GM12878 (cell line): Measurements from ENCODE around the gene DISC1. TPM values are rescaled to one million over a fixed set of nuclear protein-coding genes. Genes with fewer than 3 reads are reported as not detected.

Experiments
- ATAC-seq: fragments of 200-7000 bp; cut with Tn5 transposase; 3 replicates; pipeline ENCODE4 v1.9.1; 2020; ENCODE audit warnings: mild to moderate bottlenecking, moderate library complexity
- BruUV-seq: library from RNA; stranded (reverse); fragments of 400-500 nt; replicated peaks from 2 replicates; lab custom pipeline; 2021; lab: Mats Ljungman, UMichigan
- CTCF ChIA-PET: fragments of 300-600 bp; sonication (Branson Sonifier 250); formaldehyde crosslinking; extraction: SDS; loops from one replicate; lab custom pipeline; 2021; ENCODE audit warnings: inconsistent platforms; lab: Yijun Ruan, JAX
- POLR2A ChIA-PET: fragments of 350-600 bp; formaldehyde crosslinking; extraction: SDS; loops from one replicate; lab custom pipeline; 2021; ENCODE audit warnings: inconsistent platforms; lab: Charles Lee
- RAD21 ChIA-PET: fragments of 300-600 bp; sonication (Branson Sonifier 250); formaldehyde crosslinking; loops from one replicate; lab custom pipeline; 2023; ENCODE audit warnings: antibody characterized with exemption; ENCODE audit not compliant: unreplicated experiment; lab: Charles Lee
- SMC1A ChIA-PET: fragments of 300-600 bp; sonication (Branson Sonifier 250); formaldehyde crosslinking; loops from one replicate; lab custom pipeline; 2023; ENCODE audit not compliant: unreplicated experiment, uncharacterized antibody; lab: Charles Lee
- DNase-seq: peaks from one replicate; pipeline ENCODE4 v3.0.0-alpha.2; 2011; ENCODE audit warnings: low read depth, low spot score
- FAIRE-seq: peaks from 3 replicates; lab custom pipeline; 2011; peaks lifted over from hg19 to GRCh38; lab: Jason Lieb, UNC
- H2AFZ ChIP-seq: 2 replicates; pipeline ENCODE4 v1.6.0; 2011; ENCODE audit warnings: low read depth, low read length, control low read depth; ENCODE audit not compliant: control insufficient read depth
- H3K27ac ChIP-seq: 2 replicates; pipeline ENCODE4 v1.5.1; 2011; ENCODE audit warnings: control low read depth; ENCODE audit not compliant: control insufficient read depth, insufficient read depth
- H3K27me3 ChIP-seq, 2 experiments: replicated peaks in 1 of 2; 2 replicates each; pipeline versions ENCODE4 v1.6.0 to v1.6.1; 2011; ENCODE audit warnings: low read length in 1 of 2; ENCODE audit not compliant: control insufficient read depth in 2 of 2, insufficient read depth in 2 of 2
- H3K36me3 ChIP-seq, 2 experiments: 2 replicates each; pipeline ENCODE4 v1.5.1; 2011; ENCODE audit warnings: low read length in 1 of 2; ENCODE audit not compliant: control insufficient read depth in 2 of 2, insufficient read depth in 2 of 2
- H3K4me1 ChIP-seq: 2 replicates; pipeline ENCODE4 v1.6.1; 2011; ENCODE audit warnings: mild to moderate bottlenecking, low read length, moderate library complexity, mixed read lengths; ENCODE audit not compliant: control insufficient read depth, insufficient read depth
- H3K4me2 ChIP-seq: 2 replicates; pipeline ENCODE4 v1.6.0; 2011; ENCODE audit warnings: control low read depth; ENCODE audit not compliant: control insufficient read depth, insufficient read depth
- H3K4me3 ChIP-seq: fragments of 200-600 bp; sonication (generic); 2 replicates; pipeline ENCODE4 v1.5.1; 2016
- H3K79me2 ChIP-seq: 2 replicates; pipeline ENCODE4 v1.6.0; 2011; ENCODE audit warnings: low read length; ENCODE audit not compliant: control insufficient read depth, insufficient read depth
- H3K9ac ChIP-seq: 2 replicates; pipeline ENCODE4 v1.8.0; 2011; ENCODE audit warnings: low read length, control low read depth, mixed read lengths; ENCODE audit not compliant: control insufficient read depth, insufficient read depth
- H3K9me3 ChIP-seq: replicated peaks from 3 replicates; pipeline ENCODE4 v1.5.1; 2011; ENCODE audit warnings: mild to moderate bottlenecking, low read length; ENCODE audit not compliant: control insufficient read depth, insufficient read depth
- H4K20me1 ChIP-seq: 2 replicates; pipeline ENCODE4 v1.6.0; 2011; ENCODE audit not compliant: control insufficient read depth, insufficient read depth
- DPF2 ChIP-seq: fragments of 450-650 bp; IDR thresholded peaks from 2 replicates; pipeline ENCODE4 v1.6.1; 2017; ENCODE audit warnings: mild to moderate bottlenecking
- FOXM1 ChIP-seq: IDR thresholded peaks from 2 replicates; pipeline ENCODE4 v1.6.1; 2012; ENCODE audit warnings: low read depth, mild to moderate bottlenecking, inconsistent platforms, low read length, moderate library complexity
- RAD21 ChIP-seq: IDR thresholded peaks from 2 replicates; pipeline ENCODE4 v1.6.1; 2011; ENCODE audit warnings: mild to moderate bottlenecking, low read depth, low read length, moderate library complexity; ENCODE audit not compliant: insufficient read depth
- SIX5 ChIP-seq: IDR thresholded peaks from 2 replicates; pipeline ENCODE4 v1.6.1; 2011; ENCODE audit warnings: mild to moderate bottlenecking, low read depth, low read length, moderate library complexity; ENCODE audit not compliant: severe bottlenecking
- SREBF2 ChIP-seq: IDR thresholded peaks from 2 replicates; pipeline ENCODE4 v1.6.1; 2012; ENCODE audit warnings: mild to moderate bottlenecking, low read length
- SUZ12 ChIP-seq: fragments of 200-600 bp; sonication (generic); IDR thresholded peaks from one replicate; pipeline ENCODE4 v1.6.1; 2018; ENCODE audit warnings: antibody characterized with exemption, mild to moderate bottlenecking; ENCODE audit not compliant: unreplicated experiment
- ZNF384 ChIP-seq: IDR thresholded peaks from 2 replicates; pipeline ENCODE4 v1.6.1; 2012; ENCODE audit warnings: low read depth, mild to moderate bottlenecking, low read length, improper control_type of control experiment, borderline replicate concordance
- WGBS: methylation state at CpG from one replicate; pipeline ENCODE4 v1.1.6; 2016; ENCODE audit warnings: low lambda C conversion rate; ENCODE audit not compliant: insufficient replicate concordance, insufficient coverage; ENCODE audit errors: missing lambda C conversion rate; 5-methylcytosine and 5-hydroxymethylcytosine counted together
- in situ Hi-C: fragments of 300-500 bp; cut with MboI; formaldehyde crosslinking; loops from 9 replicates; pipeline ENCODE4 v1.14.3; 2018; ENCODE audit warnings: mixed read lengths
- intact Hi-C: fragments of 100-400 bp; cut with micrococcal nuclease; formaldehyde crosslinking; loops from one replicate; pipeline ENCODE4 v1.14.2; 2022; ENCODE audit not compliant: unreplicated experiment
- polyA plus RNA-seq, 11 experiments: library from polyadenylated mRNA; depleted of rRNA in 4 of 11; unstranded in 6 of 11; stranded (reverse) in 5 of 11; fragments of >200 nt; fragmentation: Nextera tagmentation in 4 of 11; fragmentation: Illumina TruSeq in 1 of 11; extraction: Ambion mirVana in 4 of 11; extraction: Trizol in 1 of 11; gene quantifications; 1 replicate in 1 of 11; 2 replicates in 10 of 11; pipeline versions ENCODE4 v1.2.1 to v1.2.3, GENCODE V29; 2011 to 2016; ENCODE audit warnings: inconsistent platforms in 2 of 11, missing spikeins in 2 of 11, low read depth in 1 of 11
- total RNA-seq, 4 experiments: library from RNA; depleted of rRNA in 3 of 4; stranded (reverse); fragments of >200 nt in 3 of 4; fragmentation: Illumina TruSeq in 1 of 4; extraction: Trizol in 1 of 4; gene quantifications; 2 replicates each; pipeline versions ENCODE4 v1.2.1 to v1.2.3, GENCODE V29; 2013 to 2021

DISC1 gene
- total and polyA plus RNA-seq, 10 of the 15 experiments (the other 5 are each of a cell fraction or from before 2014, with no cell fraction given), result 0.05 to 0.72 (median 0.19) TPM; not detected in 1

- Histone ChIP-seq H3K4me2 (no peak overlapping the region), H3K9ac (no peak overlapping the region), H4K20me1 (no peaks in the 10 kb centered on the region), H3K27me3 (peaks cover 0 to under 1% of the 10 kb centered on the region in 2 experiments; a peak in 1 of 4 replicates), H2AFZ (no peak overlapping the region), H3K9me3 (no peaks in the 10 kb centered on the region), H3K27ac (no peak overlapping the region), H3K36me3 (no peaks in the 10 kb centered on the region), H3K4me1 (no peaks in the 10 kb centered on the region), H3K4me3 (no peak overlapping the region), H3K79me2 (no peaks in the 10 kb centered on the region)
- FAIRE-seq (no peak), ATAC-seq (no peak), DNase-seq (no peak)
- TF ChIP-seq RAD21 (0 out of 2 replicates have a peak, but pooled peaks have one; percentile 6), ZNF384 (no peak), DPF2 (no peak), SREBF2 (no peak)
- WGBS, result 0% methylated on average over 1 of the region's 1 CpG
- ChIA-PET RAD21 (no interaction called here), SMC1A (no interaction called here), POLR2A (no interaction called here), CTCF (no interaction called here)
- BruUV-seq, result no TSS peak
- intact Hi-C loops, result no loop called here
- in situ Hi-C loops, result no loop called here
Observed at GRCh38 chr1:231883382-231883781, 256.8 kb downstream of the DISC1 start.

GRCh38 chr1:231885209-231885854, 258.7 kb downstream of the DISC1 start:
- TF ChIP-seq SIX5, result no peak
- TF ChIP-seq SUZ12, result no peak
- TF ChIP-seq FOXM1, result no peak
- FAIRE-seq (no peak), ATAC-seq (no peak), DNase-seq (no peak)
- ChIA-PET CTCF (no interaction called here), POLR2A (no interaction called here), SMC1A (no interaction called here), RAD21 (no interaction called here)
- WGBS, result 15% methylated on average over 7 of the region's 7 CpGs
- Histone ChIP-seq H3K4me2 (no peak overlapping the region), H3K79me2 (no peaks in the 10 kb centered on the region), H3K4me3 (no peak overlapping the region), H3K36me3 (no peaks in the 10 kb centered on the region), H2AFZ (no peak overlapping the region), H3K27me3 (no peaks in the 10 kb centered on the region), H3K9ac (no peak overlapping the region), H3K27ac (no peak overlapping the region), H4K20me1 (no peaks in the 10 kb centered on the region), H3K9me3 (no peaks in the 10 kb centered on the region), H3K4me1 (no peaks in the 10 kb centered on the region)
- in situ Hi-C loops (no loop called here), intact Hi-C loops (no loop called here)
- BruUV-seq, result no TSS peak
